Astrocyte (in vitro differentiated cells and primary cell): ENCODE data around the gene MCUB. TPM values are rescaled to one million over a fixed set of nuclear protein-coding genes. Genes with fewer than 3 reads are reported as not detected.
"Not testable (repeated sequence)": the region's sequence is repeated elsewhere in the genome, so short reads cannot be mapped to it uniquely, and the experiment has no call there.

ENCODE experiments used
- DNase-seq: peaks from one replicate; pipeline ENCODE4 v3.0.0-alpha.2; 2010; ENCODE audit warnings: low read depth
- FAIRE-seq: peaks from 2 replicates; lab custom pipeline; 2011; peaks lifted over from hg19 to GRCh38; lab: Jason Lieb, UNC
- H2AFZ ChIP-seq: 2 replicates; pipeline ENCODE4 v1.6.0; 2012; ENCODE audit warnings: low read depth, low read length, inconsistent platforms
- H3K27ac ChIP-seq: 2 replicates; pipeline ENCODE4 v1.5.1; 2011; ENCODE audit warnings: low read depth, low read length, inconsistent platforms
- H3K27me3 ChIP-seq: 2 replicates; pipeline ENCODE4 v1.6.0; 2011; ENCODE audit warnings: low read length, inconsistent platforms; ENCODE audit not compliant: insufficient read depth
- H3K36me3 ChIP-seq: 2 replicates; pipeline ENCODE4 v1.5.1; 2011; ENCODE audit warnings: low read length, inconsistent platforms; ENCODE audit not compliant: insufficient read depth
- H3K4me1 ChIP-seq: 2 replicates; pipeline ENCODE4 v1.5.1; 2011; ENCODE audit warnings: low read length, inconsistent platforms; ENCODE audit not compliant: insufficient read depth
- H3K4me2 ChIP-seq: 2 replicates; pipeline ENCODE4 v1.6.0; 2012; ENCODE audit warnings: low read length, inconsistent platforms
- H3K4me3 ChIP-seq: 2 replicates; pipeline ENCODE4 v1.5.1; 2011; ENCODE audit warnings: low read depth, mild to moderate bottlenecking, low read length, inconsistent platforms; ENCODE audit not compliant: insufficient read depth
- H3K79me2 ChIP-seq: 2 replicates; pipeline ENCODE4 v1.6.0; 2012; ENCODE audit warnings: mild to moderate bottlenecking, low read length, inconsistent platforms; ENCODE audit not compliant: insufficient read depth
- H3K9ac ChIP-seq: 2 replicates; pipeline ENCODE4 v1.6.0; 2012; ENCODE audit warnings: mild to moderate bottlenecking, low read length, inconsistent platforms
- H3K9me3 ChIP-seq: 2 replicates; pipeline ENCODE4 v1.5.1; 2012; ENCODE audit warnings: low read depth, mild to moderate bottlenecking, low read length, inconsistent platforms; ENCODE audit not compliant: insufficient read depth
- H4K20me1 ChIP-seq: 2 replicates; pipeline ENCODE4 v1.6.0; 2012; ENCODE audit warnings: low read length, inconsistent platforms; ENCODE audit not compliant: insufficient read depth
- H3K27ac Mint-ChIP-seq: one replicate; pipeline ENCODE4 v1.8.0; 2021; ENCODE audit warnings: mild to moderate bottlenecking, mixed read lengths; ENCODE audit not compliant: unreplicated experiment
- H3K27me3 Mint-ChIP-seq: one replicate; pipeline ENCODE4 v1.8.0; 2021; ENCODE audit warnings: low read depth, mixed read lengths; ENCODE audit not compliant: unreplicated experiment
- H3K36me3 Mint-ChIP-seq: one replicate; pipeline ENCODE4 v1.8.0; 2021; ENCODE audit warnings: low read depth, mixed read lengths; ENCODE audit not compliant: unreplicated experiment
- H3K4me1 Mint-ChIP-seq: one replicate; pipeline ENCODE4 v1.8.0; 2021; ENCODE audit warnings: low read depth, mixed read lengths; ENCODE audit not compliant: unreplicated experiment
- H3K4me3 Mint-ChIP-seq: one replicate; pipeline ENCODE4 v1.8.0; 2021; ENCODE audit warnings: mild to moderate bottlenecking, moderate library complexity, mixed read lengths; ENCODE audit not compliant: unreplicated experiment
- H3K9me3 Mint-ChIP-seq: one replicate; pipeline ENCODE4 v1.8.0; 2021; ENCODE audit warnings: mild to moderate bottlenecking, mixed read lengths; ENCODE audit not compliant: unreplicated experiment
- CTCF ChIP-seq: IDR thresholded peaks from 2 replicates; pipeline ENCODE4 v1.5.1; 2011; ENCODE audit warnings: low read depth, mild to moderate bottlenecking, inconsistent platforms, low read length, moderate library complexity; ENCODE audit not compliant: insufficient read depth
- EZH2 ChIP-seq: IDR thresholded peaks from 2 replicates; pipeline ENCODE4 v1.6.1; 2012; ENCODE audit warnings: mild to moderate bottlenecking, low read length, inconsistent platforms; ENCODE audit not compliant: insufficient read depth
- total RNA-seq: library from RNA; stranded (reverse); gene quantifications from 2 replicates; pipeline ENCODE4 v1.2.1, GENCODE V29; 2021

Gene MCUB
- total RNA-seq, 1 donor from 2014 or later, result 12.6 TPM

GRCh38 chr4:109578846-109579245 lies 18.8 kb downstream of the MCUB start:
- H3K27ac Mint-ChIP-seq, result no peak overlapping the region
- Histone ChIP-seq H3K36me3 (no peaks in the 10 kb centered on the region), H3K4me3 (no peak overlapping the region), H3K9ac (no peak overlapping the region), H3K27ac (no peak overlapping the region), H3K79me2 (no peaks in the 10 kb centered on the region), H2AFZ (no peak overlapping the region), H3K9me3 (no peaks in the 10 kb centered on the region), H3K4me2 (no peak overlapping the region), H3K27me3 (no peaks in the 10 kb centered on the region), H4K20me1 (no peaks in the 10 kb centered on the region), H3K4me1 (no peaks in the 10 kb centered on the region)
- H3K4me3 Mint-ChIP-seq, result no peak overlapping the region
- peaks cover 2% of the 10 kb centered on the region for H3K36me3 Mint-ChIP-seq
- H3K27me3 Mint-ChIP-seq, result no peaks in the 10 kb centered on the region
- FAIRE-seq, result no peak
- H3K9me3 Mint-ChIP-seq, result peaks cover 13% of the 10 kb centered on the region
- no peak for DNase-seq
- TF ChIP-seq EZH2 (no peak), CTCF (no peak)
- H3K4me1 Mint-ChIP-seq, result no peaks in the 10 kb centered on the region

GRCh38 chr4:109579997-109580396 lies 20.0 kb downstream of the MCUB start:
- not testable (repeated sequence) for H3K4me2 ChIP-seq, H3K27me3 Mint-ChIP-seq, H3K4me3 Mint-ChIP-seq, H3K27ac Mint-ChIP-seq, H3K4me1 Mint-ChIP-seq, H4K20me1 ChIP-seq, H3K36me3 Mint-ChIP-seq, H3K36me3 ChIP-seq, H3K27ac ChIP-seq, H3K9me3 ChIP-seq, H3K27me3 ChIP-seq, H3K4me1 ChIP-seq, H3K4me3 ChIP-seq, H3K9ac ChIP-seq, DNase-seq, H2AFZ ChIP-seq, H3K79me2 ChIP-seq, FAIRE-seq
- peaks cover 13% of the 10 kb centered on the region for H3K9me3 Mint-ChIP-seq

GRCh38 chr4:109588176-109588575 lies 28.1 kb downstream of the MCUB start:
- FAIRE-seq (no peak), DNase-seq (no peak)
- Histone ChIP-seq H3K9me3 (no peaks in the 10 kb centered on the region), H3K4me1 (no peaks in the 10 kb centered on the region), H3K4me3 (no peak overlapping the region), H3K27me3 (no peaks in the 10 kb centered on the region), H2AFZ (no peak overlapping the region), H3K4me2 (no peak overlapping the region), H4K20me1 (no peaks in the 10 kb centered on the region), H3K79me2 (no peaks in the 10 kb centered on the region), H3K9ac (no peak overlapping the region), H3K36me3 (no peaks in the 10 kb centered on the region), H3K27ac (no peak overlapping the region)
- H3K4me3 Mint-ChIP-seq, result no peak overlapping the region
- TF ChIP-seq CTCF, result no peak
- peaks cover 9% of the 10 kb centered on the region for H3K9me3 Mint-ChIP-seq
- peaks cover 6% of the 10 kb centered on the region for H3K4me1 Mint-ChIP-seq
- no peaks in the 10 kb centered on the region for H3K27me3 Mint-ChIP-seq
- H3K36me3 Mint-ChIP-seq, result no peaks in the 10 kb centered on the region
- H3K27ac Mint-ChIP-seq, result no peak overlapping the region
